Measurements from ENCODE around the gene NUDT8.
"Not testable (repeated sequence)": the region's sequence is repeated elsewhere in the genome, so short reads cannot be mapped to it uniquely, and the experiment has no call there.

The NUDT8 gene

GRCh38 chr11:67627441-67627811 is 2.3 kb downstream of the NUDT8 start:
- no peak for DNase-seq

DNA sequence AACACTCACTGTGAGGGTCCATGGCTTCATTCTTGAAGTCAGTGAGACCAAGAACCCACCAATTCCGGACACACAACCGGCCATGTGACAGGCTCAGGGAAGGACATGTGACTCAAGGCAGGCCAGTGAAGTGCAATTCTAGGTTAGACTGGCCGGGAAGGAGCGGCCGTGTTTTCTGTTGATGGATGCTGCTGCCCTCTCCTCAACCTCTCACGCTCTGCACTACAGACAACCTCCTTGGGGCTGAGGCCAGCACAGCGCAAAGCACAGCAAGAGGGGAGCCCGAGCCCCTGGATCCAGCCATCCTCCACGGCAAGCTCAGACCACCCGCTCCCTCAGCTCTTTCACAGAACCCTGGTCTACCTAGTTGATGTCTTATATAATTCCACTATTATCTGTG is 2.8 kb downstream of the NUDT8 start:
- DNase-seq = no peak

GRCh38 chr11:67626131-67626833 is 3.5 kb downstream of the NUDT8 start:
- not testable (repeated sequence) for DNase-seq

- not testable (repeated sequence) for DNase-seq
Measured at GRCh38 chr11:67623795-67624194, 5.9 kb downstream of the NUDT8 start.

DNA sequence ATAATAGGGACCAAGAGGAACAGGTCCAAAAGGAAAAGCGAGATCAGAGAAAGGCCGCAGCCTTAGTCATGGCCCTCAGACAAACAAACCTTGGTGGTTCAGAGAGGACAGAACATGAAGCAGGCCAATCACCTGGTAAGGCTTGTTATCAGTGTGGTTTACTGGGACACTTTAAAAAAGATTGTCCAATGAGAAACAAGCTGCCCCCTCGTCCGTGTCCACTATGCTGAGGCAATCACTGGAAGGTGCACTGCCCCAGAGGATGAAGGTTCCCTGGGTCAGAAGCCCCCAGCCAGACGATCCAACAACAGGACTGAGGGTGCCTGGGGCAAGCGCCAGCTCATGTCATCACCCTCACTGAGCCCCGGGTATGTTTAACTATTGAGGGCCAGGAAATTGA is 6.8 kb downstream of the NUDT8 start:
- not testable (repeated sequence) for DNase-seq

DNA sequence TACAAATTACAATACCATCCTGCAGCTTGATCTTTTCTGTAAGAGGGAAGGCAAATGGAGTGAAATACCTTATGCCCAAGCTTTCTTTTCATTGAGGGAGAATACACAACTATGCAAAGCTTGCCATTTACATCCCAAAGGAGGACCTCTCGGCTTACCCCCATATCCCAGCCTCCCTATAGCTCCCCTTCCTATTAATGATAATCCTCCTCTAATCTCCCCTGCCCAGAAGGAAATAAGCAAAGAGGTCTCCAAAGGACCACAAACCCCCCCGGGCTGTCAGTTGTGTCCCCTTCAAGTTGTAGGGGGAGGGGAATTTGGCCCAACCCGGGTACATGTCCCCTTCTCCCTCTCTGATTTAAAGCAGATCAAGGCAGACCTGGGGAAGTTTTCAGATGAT is 7.8 kb downstream of the NUDT8 start:
- DNase-seq = not testable (repeated sequence)

GRCh38 chr11:67620621-67621020 is 9.1 kb downstream of the NUDT8 start:
- DNase-seq = not testable (repeated sequence)

DNA sequence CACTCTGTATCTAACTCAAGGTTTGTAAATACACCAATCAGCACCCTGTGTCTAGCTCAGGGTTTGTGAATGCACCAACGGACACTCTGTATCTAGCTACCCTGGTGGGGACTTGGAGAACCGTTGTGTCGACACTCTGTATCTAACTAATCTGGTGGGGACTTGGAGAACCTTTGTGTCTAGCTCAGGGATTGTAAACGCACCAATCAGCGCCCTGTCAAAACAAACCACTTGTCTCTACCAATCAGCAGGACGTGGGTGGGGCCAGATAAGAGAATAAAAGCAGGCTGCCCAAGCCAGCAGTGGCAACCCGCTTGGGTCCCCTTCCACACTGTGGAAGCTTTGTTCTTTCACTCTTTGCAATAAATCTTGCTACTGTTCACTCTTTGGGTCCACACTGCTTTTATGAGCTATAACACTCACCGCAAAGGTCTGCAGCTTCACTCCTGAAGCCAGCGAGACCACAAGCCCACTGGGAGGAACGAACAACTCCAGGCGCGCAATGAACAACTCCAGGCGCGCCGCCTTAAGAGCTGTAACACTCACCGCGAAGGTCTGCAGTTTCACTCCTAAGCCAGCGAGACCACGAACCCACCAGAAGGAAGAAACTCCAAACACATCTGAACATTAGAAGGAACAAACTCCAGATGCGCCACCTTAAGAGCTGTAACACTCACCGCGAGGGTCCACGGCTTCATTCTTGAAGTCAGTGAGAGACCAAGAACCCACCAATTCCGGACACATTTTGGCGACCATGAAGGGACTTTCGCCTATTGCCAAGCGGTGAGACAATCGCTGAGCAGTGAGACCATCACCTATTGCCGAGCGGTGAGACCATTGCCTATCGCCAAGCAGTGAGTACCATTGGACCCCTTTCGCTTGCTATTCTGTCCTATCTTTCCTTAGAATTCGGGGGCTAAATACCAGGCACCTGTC is 9.8 kb downstream of the NUDT8 start:
- not testable (repeated sequence) for DNase-seq

- DNase-seq = not testable (repeated sequence)
Measured at GRCh38 chr11:67618901-67619659, 10.7 kb downstream of the NUDT8 start.

- DNase-seq = no peak
Measured at GRCh38 chr11:67617243-67617953, 12.3 kb downstream of the NUDT8 start.

DNA sequence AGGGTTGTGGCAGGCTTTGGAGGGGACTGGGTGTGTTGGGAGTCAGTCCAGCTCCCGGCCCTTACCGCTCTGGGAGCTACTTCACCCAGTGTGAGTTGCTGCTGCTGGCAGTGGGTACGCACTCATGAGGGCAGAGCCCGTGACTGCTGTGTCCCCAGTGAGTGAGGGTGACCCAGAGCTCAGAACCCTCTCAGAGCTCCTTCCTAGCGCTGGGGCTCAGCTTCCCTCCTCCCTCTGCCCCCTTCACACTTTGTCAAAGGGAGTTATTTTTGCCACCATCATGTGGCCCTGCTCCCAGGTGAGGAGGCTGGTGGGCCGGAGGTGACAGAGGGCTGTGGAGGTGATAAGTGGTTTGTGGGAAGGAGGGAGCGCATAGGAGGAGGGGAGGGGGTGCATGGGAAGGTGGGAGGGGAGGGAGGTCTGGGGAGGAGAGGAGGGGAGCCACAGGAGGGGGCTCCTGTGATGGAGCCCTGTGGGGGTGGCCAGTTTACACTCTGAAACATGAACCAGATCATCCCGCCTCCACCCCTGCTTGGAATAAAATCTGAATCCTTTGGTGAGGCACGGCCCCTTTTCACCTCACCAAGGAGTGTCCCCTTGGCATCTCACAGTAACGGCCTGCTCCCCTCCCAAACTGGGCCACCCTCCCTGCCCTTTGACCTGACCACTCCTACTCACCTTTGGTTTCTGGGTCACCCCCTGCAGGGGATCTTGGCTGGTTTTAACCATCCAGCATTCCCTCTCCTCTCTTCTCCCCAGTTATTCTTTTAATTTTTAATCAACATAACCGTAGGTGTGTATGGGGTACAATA is 13.1 kb downstream of the NUDT8 start:
- no peak for DNase-seq

DNA sequence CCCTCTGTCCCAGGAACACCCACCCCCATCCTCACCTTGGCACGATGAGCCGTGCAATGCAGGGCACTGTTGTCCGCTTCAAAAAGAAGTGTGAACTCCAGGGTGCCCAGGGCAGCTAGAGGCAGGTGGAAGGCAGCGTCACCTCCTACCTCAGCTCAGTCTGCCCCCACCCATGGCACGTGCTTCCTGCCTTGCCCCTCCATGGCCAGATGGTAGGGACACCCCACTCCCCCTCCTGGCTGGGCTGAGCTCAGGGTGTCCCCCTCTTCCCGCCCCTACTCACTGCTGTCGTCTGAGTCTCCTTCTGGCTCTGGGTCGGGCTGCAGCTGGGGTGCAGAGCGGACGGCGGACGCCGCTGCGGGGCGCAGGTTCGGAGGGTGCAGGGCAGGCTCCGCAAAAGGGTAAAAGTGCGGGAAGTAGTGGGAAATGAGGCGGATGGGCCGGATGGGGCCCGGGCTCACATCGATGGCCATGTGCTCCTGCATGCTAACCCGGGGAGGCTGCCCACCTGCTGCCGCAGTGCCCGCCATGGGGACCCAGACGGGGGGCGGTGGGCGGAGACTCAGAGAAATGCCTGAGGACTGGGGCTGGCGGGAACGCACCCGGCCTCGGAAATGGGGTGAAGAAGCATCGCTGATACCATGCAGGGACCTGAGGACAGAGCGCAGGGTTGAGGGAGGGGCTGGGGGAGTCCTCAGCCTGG is 13.9 kb downstream of the NUDT8 start:
- DNase-seq = no peak

DNA sequence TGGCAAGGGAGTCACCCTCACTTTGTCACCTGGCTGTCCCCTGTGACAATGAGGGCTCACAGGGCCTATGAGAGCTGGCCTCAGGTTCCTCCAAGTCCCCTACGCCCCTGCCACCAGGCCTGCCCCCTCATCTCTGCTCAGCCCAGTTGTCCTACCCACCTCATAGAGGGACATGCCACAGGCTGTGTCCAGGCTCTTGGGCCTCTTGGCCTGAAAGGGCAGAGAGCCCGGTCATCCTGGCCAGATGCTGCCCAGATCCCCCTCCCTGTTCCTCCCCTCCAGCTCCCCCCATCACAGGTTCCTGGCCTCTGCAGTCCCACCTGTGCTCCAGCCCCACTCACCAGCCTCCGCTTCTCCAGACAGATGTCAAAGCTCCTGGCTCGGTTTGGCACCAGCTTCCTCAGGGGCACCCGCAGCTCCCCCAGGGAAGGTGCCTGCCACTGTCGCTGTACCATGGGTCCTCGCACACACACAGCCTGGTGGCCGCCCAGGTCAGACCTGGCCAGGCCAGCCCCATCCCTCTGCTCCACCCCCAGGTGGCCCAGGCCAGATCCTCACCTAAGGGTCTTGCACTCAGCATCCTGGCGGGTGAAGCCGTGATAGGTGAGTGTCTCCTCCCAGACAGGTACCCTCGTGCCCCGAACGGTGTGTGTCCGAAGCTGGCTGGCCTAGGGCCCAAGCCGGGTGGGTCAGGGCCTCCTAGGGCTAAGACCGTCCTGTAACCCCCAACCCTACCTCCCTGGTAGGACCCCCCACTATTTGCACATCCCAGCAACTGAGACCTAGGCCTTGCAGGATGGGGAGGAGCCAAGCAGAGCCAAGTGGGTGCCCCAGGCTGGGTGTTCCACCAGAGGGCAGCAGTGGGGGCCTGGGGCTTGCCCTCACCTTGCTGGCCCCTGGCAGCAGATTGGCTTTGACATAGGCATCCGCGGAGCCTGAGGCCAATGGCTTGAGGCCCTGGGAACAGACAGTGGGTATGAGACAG is 14.7 kb downstream of the NUDT8 start:
- DNase-seq = peak; percentile 82

DNA sequence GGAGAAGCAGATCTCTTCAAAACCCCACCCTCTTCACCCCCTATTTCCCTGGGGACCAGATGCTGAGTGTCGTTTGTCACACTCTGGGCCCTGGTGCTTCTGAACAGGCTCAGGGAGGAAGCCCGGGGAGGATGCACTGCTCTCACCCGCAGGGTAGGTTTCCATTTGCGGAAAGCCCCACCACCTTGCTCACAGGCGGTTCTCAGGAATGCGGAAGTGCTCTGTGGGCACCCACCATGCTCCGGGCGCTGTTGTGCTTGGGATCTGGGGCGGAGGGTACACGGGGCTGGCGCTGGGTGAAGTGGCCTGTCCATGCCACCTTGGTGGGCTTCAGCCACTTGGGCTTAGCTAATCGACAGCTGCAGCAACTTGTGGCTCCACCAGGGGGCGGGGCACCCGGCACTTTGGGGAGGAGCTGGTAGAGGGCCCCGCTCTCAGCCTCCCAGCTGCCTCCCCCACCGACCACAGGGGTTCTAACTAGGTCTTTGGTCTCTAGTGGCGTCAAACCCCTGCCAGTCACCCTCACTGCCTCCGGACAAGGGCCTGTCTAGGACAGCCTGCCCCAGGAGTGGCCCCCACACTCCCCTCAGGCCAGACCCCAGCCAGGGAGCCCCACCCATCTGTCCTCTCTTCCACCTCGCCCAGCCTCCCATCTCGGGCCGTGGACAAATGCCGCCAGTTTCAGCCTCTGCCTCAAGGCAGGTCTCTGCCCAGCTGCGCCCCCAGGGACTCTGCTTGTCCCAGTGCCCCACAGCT is 15.6 kb downstream of the NUDT8 start:
- peak; percentile 88 for DNase-seq

DNA sequence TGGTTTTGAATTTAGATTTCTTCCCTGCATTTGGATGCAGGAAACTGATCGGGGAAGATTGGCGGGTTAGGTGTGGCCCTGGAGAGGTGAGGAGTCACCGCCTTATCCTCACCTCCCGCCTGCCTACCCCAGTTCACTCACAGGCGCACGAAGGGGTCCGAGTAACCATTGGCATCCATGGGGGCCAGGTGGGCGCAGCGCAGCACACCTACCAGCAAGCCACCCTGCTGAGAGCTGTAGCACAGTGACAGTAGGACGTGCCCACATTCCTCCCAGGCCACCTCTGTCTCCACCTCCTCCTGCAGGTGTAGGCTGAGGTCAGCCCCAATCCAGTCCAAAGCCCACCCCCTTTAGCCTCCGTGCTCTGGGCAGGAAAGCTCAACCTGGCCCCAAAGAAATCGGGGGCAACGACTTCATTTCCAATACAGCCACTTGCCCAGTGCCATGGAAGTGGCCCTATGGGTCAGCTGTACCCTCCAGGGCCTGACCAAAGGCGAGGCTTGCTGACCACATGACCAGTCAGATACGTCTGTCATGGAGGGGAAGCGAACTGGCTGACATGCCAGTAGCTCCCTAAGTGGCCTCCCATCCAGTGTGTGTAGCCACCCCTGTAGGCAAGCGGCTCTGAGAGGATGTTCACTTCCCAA is 16.3 kb downstream of the NUDT8 start:
- DNase-seq = no peak

GRCh38 chr11:67612751-67613150 is 17.0 kb downstream of the NUDT8 start:
- DNase-seq = no peak

- no peak for DNase-seq
Measured at GRCh38 chr11:67611704-67612587, 17.8 kb downstream of the NUDT8 start.
